Measurements from ENCODE around the gene SMAD7.

DNA sequence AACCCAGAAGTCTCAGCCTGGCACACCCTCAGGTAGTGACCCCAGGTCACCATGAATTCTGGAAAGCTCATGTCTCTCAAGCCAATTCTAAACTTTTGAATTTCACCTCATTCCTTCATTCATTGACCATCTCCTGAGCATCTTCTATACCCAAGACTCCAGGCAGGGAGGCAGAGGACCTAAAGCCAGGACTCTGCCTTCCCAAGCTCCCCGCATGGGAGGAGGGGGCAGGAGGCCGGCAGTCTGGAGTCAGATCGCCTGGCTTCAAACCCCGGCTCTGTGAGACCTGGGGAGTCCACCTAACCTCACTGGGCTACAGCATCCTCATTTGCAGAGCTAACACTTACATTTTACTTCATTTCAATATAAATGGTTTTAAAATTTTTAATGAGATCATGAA lies 59.0 kb downstream of the SMAD7 start:
- TF ChIP-seq POLR2A (IDR thresholded peaks at IDR 0.05), result no peak
- TF ChIP-seq, protein P1, sequence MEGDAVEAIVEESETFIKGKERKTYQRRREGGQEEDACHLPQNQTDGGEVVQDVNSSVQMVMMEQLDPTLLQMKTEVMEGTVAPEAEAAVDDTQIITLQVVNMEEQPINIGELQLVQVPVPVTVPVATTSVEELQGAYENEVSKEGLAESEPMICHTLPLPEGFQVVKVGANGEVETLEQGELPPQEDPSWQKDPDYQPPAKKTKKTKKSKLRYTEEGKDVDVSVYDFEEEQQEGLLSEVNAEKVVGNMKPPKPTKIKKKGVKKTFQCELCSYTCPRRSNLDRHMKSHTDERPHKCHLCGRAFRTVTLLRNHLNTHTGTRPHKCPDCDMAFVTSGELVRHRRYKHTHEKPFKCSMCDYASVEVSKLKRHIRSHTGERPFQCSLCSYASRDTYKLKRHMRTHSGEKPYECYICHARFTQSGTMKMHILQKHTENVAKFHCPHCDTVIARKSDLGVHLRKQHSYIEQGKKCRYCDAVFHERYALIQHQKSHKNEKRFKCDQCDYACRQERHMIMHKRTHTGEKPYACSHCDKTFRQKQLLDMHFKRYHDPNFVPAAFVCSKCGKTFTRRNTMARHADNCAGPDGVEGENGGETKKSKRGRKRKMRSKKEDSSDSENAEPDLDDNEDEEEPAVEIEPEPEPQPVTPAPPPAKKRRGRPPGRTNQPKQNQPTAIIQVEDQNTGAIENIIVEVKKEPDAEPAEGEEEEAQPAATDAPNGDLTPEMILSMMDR (IDR thresholded peaks at IDR 0.05), result no peak

All from body of pancreas (tissue), 4 donors.